WTC11 (cell line): Measurements from ENCODE around the gene COL17A1.

ENCODE experiments used
- ELF4 ChIP-seq: sonication (generic); formaldehyde crosslinking; IDR thresholded peaks from 2 replicates; pipeline ENCODE4 v1.8.1; 2022; ENCODE audit warnings: low read depth, mild to moderate bottlenecking, moderate library complexity, missing genetic modification reagents
- GABPB1 ChIP-seq: sonication (generic); formaldehyde crosslinking; IDR thresholded peaks from 2 replicates; pipeline ENCODE4 v1.8.1; 2023; ENCODE audit warnings: mild to moderate bottlenecking, missing genetic modification reagents
- IRF2 ChIP-seq: sonication (generic); formaldehyde crosslinking; IDR thresholded peaks from 2 replicates; pipeline ENCODE4 v1.8.0; 2022; ENCODE audit warnings: low read depth, missing genetic modification reagents, borderline replicate concordance
- ZNF232 ChIP-seq: sonication (generic); formaldehyde crosslinking; IDR thresholded peaks from 2 replicates; pipeline ENCODE4 v1.8.0; 2022; ENCODE audit warnings: mild to moderate bottlenecking, missing genetic modification reagents
- TF ChIP-seq, protein P1 (sequence below): sonication (generic); formaldehyde crosslinking; IDR thresholded peaks from 2 replicates; pipeline ENCODE4 v1.8.0; 2022; ENCODE audit warnings: mild to moderate bottlenecking, missing genetic modification reagents
- TF ChIP-seq, protein P2 (sequence below): fragments of 200-600 bp; IDR thresholded peaks from 2 replicates; pipeline ENCODE4 v1.8.0; 2022; ENCODE audit warnings: antibody characterized with exemption
- TF ChIP-seq, protein P3 (sequence below): sonication (generic); formaldehyde crosslinking; IDR thresholded peaks from 2 replicates; pipeline ENCODE4 v1.8.0; 2022; ENCODE audit warnings: mild to moderate bottlenecking, missing genetic modification reagents

DNA sequence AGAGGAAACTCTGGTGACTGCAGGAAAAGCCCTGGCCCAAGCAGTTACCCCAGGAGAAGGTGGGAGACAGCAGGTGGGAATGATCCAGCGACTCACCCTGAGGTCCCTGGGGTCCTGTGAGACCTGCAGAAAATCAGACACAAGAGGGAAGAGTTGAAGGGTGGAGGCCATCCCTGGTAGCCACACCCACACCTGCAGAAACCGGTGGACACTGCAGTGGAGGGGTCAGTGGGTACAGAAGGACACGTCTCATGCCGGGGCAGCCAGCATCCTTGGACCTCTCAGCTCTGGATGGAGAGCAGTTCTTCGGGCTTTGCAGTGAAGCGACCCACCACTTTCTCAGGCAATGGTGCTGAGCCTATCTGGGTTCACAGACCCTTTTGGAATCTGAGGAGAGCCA is 39.0 kb downstream of the COL17A1 start:
- TF ChIP-seq, protein P1, sequence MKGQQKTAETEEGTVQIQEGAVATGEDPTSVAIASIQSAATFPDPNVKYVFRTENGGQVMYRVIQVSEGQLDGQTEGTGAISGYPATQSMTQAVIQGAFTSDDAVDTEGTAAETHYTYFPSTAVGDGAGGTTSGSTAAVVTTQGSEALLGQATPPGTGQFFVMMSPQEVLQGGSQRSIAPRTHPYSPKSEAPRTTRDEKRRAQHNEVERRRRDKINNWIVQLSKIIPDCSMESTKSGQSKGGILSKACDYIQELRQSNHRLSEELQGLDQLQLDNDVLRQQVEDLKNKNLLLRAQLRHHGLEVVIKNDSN (CRISPR knock-in tag) = no peak
- TF ChIP-seq, protein P2, sequence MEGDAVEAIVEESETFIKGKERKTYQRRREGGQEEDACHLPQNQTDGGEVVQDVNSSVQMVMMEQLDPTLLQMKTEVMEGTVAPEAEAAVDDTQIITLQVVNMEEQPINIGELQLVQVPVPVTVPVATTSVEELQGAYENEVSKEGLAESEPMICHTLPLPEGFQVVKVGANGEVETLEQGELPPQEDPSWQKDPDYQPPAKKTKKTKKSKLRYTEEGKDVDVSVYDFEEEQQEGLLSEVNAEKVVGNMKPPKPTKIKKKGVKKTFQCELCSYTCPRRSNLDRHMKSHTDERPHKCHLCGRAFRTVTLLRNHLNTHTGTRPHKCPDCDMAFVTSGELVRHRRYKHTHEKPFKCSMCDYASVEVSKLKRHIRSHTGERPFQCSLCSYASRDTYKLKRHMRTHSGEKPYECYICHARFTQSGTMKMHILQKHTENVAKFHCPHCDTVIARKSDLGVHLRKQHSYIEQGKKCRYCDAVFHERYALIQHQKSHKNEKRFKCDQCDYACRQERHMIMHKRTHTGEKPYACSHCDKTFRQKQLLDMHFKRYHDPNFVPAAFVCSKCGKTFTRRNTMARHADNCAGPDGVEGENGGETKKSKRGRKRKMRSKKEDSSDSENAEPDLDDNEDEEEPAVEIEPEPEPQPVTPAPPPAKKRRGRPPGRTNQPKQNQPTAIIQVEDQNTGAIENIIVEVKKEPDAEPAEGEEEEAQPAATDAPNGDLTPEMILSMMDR = no peak
- TF ChIP-seq, protein P3, sequence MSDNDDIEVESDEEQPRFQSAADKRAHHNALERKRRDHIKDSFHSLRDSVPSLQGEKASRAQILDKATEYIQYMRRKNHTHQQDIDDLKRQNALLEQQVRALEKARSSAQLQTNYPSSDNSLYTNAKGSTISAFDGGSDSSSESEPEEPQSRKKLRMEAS (CRISPR knock-in tag) = no peak
- TF ChIP-seq ELF4 (CRISPR knock-in tag) (no peak), GABPB1 (CRISPR knock-in tag) (no peak), ZNF232 (no peak), IRF2 (CRISPR knock-in tag) (no peak)
